ENCODE measurements around the gene RAB4A.

DNA sequence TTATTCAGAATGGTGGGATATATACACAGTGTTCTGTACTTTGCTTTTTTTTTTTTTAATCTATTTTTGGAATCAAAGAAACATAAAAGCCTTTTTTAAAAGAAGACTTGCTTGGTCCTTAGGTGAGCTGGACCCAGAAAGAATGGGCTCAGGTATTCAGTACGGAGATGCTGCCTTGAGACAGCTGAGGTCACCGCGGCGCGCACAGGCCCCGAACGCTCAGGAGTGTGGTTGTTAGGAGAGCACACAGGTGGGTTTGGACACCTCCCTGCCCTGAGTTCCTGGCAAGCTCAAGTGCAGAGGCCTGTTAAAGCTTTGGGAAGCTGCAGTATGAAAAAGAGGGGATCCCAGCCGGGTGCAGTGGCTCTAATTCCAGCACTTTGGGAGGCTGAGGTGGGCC lies 31.8 kb downstream of the RAB4A start:
- TF ChIP-seq, protein P1, sequence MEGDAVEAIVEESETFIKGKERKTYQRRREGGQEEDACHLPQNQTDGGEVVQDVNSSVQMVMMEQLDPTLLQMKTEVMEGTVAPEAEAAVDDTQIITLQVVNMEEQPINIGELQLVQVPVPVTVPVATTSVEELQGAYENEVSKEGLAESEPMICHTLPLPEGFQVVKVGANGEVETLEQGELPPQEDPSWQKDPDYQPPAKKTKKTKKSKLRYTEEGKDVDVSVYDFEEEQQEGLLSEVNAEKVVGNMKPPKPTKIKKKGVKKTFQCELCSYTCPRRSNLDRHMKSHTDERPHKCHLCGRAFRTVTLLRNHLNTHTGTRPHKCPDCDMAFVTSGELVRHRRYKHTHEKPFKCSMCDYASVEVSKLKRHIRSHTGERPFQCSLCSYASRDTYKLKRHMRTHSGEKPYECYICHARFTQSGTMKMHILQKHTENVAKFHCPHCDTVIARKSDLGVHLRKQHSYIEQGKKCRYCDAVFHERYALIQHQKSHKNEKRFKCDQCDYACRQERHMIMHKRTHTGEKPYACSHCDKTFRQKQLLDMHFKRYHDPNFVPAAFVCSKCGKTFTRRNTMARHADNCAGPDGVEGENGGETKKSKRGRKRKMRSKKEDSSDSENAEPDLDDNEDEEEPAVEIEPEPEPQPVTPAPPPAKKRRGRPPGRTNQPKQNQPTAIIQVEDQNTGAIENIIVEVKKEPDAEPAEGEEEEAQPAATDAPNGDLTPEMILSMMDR (IDR thresholded peaks at IDR 0.05; ENCODE audit: control extremely low read depth in 1 of 3, insufficient read depth in 1 of 3, low read depth in 1 of 3, low read length in 3 of 3): no peak
- TF ChIP-seq TEAD4 (IDR thresholded peaks at IDR 0.05; ENCODE audit: low read depth, low read length): no peak
- no peak for TF ChIP-seq RXRA (IDR thresholded peaks at IDR 0.05; ENCODE audit: insufficient read depth, low read depth, low read length)
- no peak for TF ChIP-seq GABPA (IDR thresholded peaks at IDR 0.05; ENCODE audit: borderline replicate concordance, insufficient read depth, low read length)
- TF ChIP-seq GTF2F1 (IDR thresholded peaks at IDR 0.05; ENCODE audit: borderline replicate concordance, low read depth, low read length): no peak
- TF ChIP-seq JUND (IDR thresholded peaks at IDR 0.05; ENCODE audit: low read length): no peak
- TF ChIP-seq TBP (IDR thresholded peaks at IDR 0.05; ENCODE audit: low read depth, low read length): no peak
- no peak for TF ChIP-seq RAD21 (IDR thresholded peaks at IDR 0.05 in 1 of 2, conservative IDR thresholded peaks at IDR 0.05 in 1 of 2; ENCODE audit: low read depth in 2 of 2, low read length in 2 of 2)
